ENCODE measurements around the gene P2RY2. TPM values are rescaled to one million over a fixed set of nuclear protein-coding genes. Genes with fewer than 3 reads are reported as not detected.

P2RY2 gene
- total RNA-seq, 1 experiment from 2014 or later: 1.0 TPM

GRCh38 chr11:73242251-73243092, 24.4 kb downstream of the P2RY2 start:
- no peak overlapping the region for H3K4me3 Mint-ChIP-seq (ENCODE audit: unreplicated experiment)
- BruUV-seq (replicated peaks): no TSS peak

GRCh38 chr11:73243093-73243485, 25.0 kb downstream of the P2RY2 start:
- intact Hi-C loops (cut with micrococcal nuclease): loop anchor here (5.0 to 10.0 kb wide), 2 partner anchors 321 to 518 kb away; no protein-coding TSS in a partner anchor
- no peak for TF ChIP-seq CTCF (IDR thresholded peaks at IDR 0.05; ENCODE audit: unreplicated experiment)
- Mint-ChIP-seq H3K27ac (ENCODE audit: low read depth, unreplicated experiment) (no peak overlapping the region), H3K9me3 (ENCODE audit: unreplicated experiment) (no peaks in the 10 kb centered on the region), H3K4me3 (ENCODE audit: unreplicated experiment) (no peak overlapping the region), H3K36me3 (ENCODE audit: insufficient read depth, unreplicated experiment) (no peaks in the 10 kb centered on the region), H3K4me1 (ENCODE audit: insufficient read depth, unreplicated experiment) (peaks cover 12% of the 10 kb centered on the region), H3K27me3 (ENCODE audit: insufficient read depth, unreplicated experiment) (peaks cover 12% of the 10 kb centered on the region)
- CTCF ChIA-PET: interaction anchor here (0.5 to 14.6 kb wide), 24 partner anchors 9 to 430 kb away, joined by 3 to 238 read pairs (median 4); no protein-coding TSS in a partner anchor
- no peak for DNase-seq (ENCODE audit: unreplicated experiment)
- no TSS peak for BruUV-seq (replicated peaks)
- POLR2A ChIA-PET: interaction anchor here (0.9 to 5.2 kb wide), 3 partner anchors 20 to 58 kb away, joined by 3 to 43 read pairs (median 3); no protein-coding TSS in a partner anchor

More at GRCh38 chr11:73242251-73243092, 24.4 kb downstream of the P2RY2 start:
- intact Hi-C loops (cut with micrococcal nuclease): loop anchor here (1.0 to 10.0 kb wide), 5 partner anchors 47 to 518 kb away; no protein-coding TSS in a partner anchor
- CTCF ChIA-PET: interaction anchor here (0.5 to 14.6 kb wide), 21 partner anchors 9 to 429 kb away, joined by 3 to 238 read pairs (median 5); no protein-coding TSS in a partner anchor
- peaks cover 12% of the 10 kb centered on the region for H3K27me3 Mint-ChIP-seq (ENCODE audit: insufficient read depth, unreplicated experiment)
- H3K36me3 Mint-ChIP-seq (ENCODE audit: insufficient read depth, unreplicated experiment): no peaks in the 10 kb centered on the region
- TF ChIP-seq CTCF (IDR thresholded peaks at IDR 0.05; ENCODE audit: unreplicated experiment): peak; percentile 98
- no peak overlapping the region for H3K27ac Mint-ChIP-seq (ENCODE audit: low read depth, unreplicated experiment)
- POLR2A ChIA-PET: interaction anchor here (0.6 to 5.2 kb wide), 5 partner anchors 20 to 775 kb away, joined by 3 to 43 read pairs (median 3); no protein-coding TSS in a partner anchor
- H3K9me3 Mint-ChIP-seq (ENCODE audit: unreplicated experiment): no peaks in the 10 kb centered on the region
- peaks cover 12% of the 10 kb centered on the region for H3K4me1 Mint-ChIP-seq (ENCODE audit: insufficient read depth, unreplicated experiment)
- peak; percentile 70 for DNase-seq (ENCODE audit: unreplicated experiment)

GRCh38 chr11:73244589-73245240, 26.6 kb downstream of the P2RY2 start:
- no peak for TF ChIP-seq CTCF (IDR thresholded peaks at IDR 0.05; ENCODE audit: unreplicated experiment)
- no peaks in the 10 kb centered on the region for H3K9me3 Mint-ChIP-seq (ENCODE audit: unreplicated experiment)
- no TSS peak for BruUV-seq (replicated peaks)
- intact Hi-C loops (cut with micrococcal nuclease): loop anchor here (5.0 to 10.0 kb wide), 2 partner anchors 322 to 520 kb away; no protein-coding TSS in a partner anchor
- CTCF ChIA-PET: interaction anchor here (0.5 to 14.6 kb wide), 14 partner anchors 24 to 969 kb away, joined by 3 to 238 read pairs (median 4); no protein-coding TSS in a partner anchor
- POLR2A ChIA-PET: no interaction called here
- H3K27me3 Mint-ChIP-seq (ENCODE audit: insufficient read depth, unreplicated experiment): peaks cover 12% of the 10 kb centered on the region
- peaks cover 18% of the 10 kb centered on the region for H3K4me1 Mint-ChIP-seq (ENCODE audit: insufficient read depth, unreplicated experiment)
- DNase-seq (ENCODE audit: unreplicated experiment): no peak
- H3K27ac Mint-ChIP-seq (ENCODE audit: low read depth, unreplicated experiment): no peak overlapping the region
- H3K4me3 Mint-ChIP-seq (ENCODE audit: unreplicated experiment): no peak overlapping the region
- H3K36me3 Mint-ChIP-seq (ENCODE audit: insufficient read depth, unreplicated experiment): no peaks in the 10 kb centered on the region
